Glutamatergic neuron (in vitro differentiated cells): ENCODE data around the gene LIPA. TPM values are rescaled to one million over a fixed set of nuclear protein-coding genes. Genes with fewer than 3 reads are reported as not detected.

Experiments used
- DNase-seq: peaks from one replicate; pipeline ENCODE4 v3.0.0; 2022
- H3K27ac Mint-ChIP-seq: one replicate; pipeline ENCODE4 v1.8.0; 2020; ENCODE audit warnings: mild to moderate bottlenecking, mixed read lengths, inconsistent platforms; ENCODE audit not compliant: unreplicated experiment
- H3K27me3 Mint-ChIP-seq: one replicate; pipeline ENCODE4 v1.8.0; 2020; ENCODE audit warnings: mild to moderate bottlenecking, moderate library complexity, mixed read lengths, inconsistent platforms; ENCODE audit not compliant: unreplicated experiment
- H3K36me3 Mint-ChIP-seq: one replicate; pipeline ENCODE4 v1.8.0; 2020; ENCODE audit warnings: mild to moderate bottlenecking, mixed read lengths, inconsistent platforms; ENCODE audit not compliant: unreplicated experiment
- H3K4me1 Mint-ChIP-seq: one replicate; pipeline ENCODE4 v1.8.0; 2020; ENCODE audit warnings: mild to moderate bottlenecking, low read depth, mixed read lengths, inconsistent platforms; ENCODE audit not compliant: unreplicated experiment
- H3K4me3 Mint-ChIP-seq: one replicate; pipeline ENCODE4 v1.8.0; 2020; ENCODE audit warnings: mild to moderate bottlenecking, mixed read lengths, inconsistent platforms; ENCODE audit not compliant: unreplicated experiment
- H3K9me3 Mint-ChIP-seq: one replicate; pipeline ENCODE4 v1.8.0; 2020; ENCODE audit warnings: mild to moderate bottlenecking, moderate library complexity, mixed read lengths, inconsistent platforms; ENCODE audit not compliant: unreplicated experiment
- total RNA-seq: library from RNA; stranded (reverse); fragmentation: NEBNext Ultra II Directional; extraction: Animal tissue kit (Norgen Biotek cat#: 25700); gene quantifications from one replicate; pipeline ENCODE4 v1.2.1, GENCODE V29; 2021; ENCODE audit not compliant: unreplicated experiment
- TF ChIP-seq, protein P1 (sequence below): fragments of 200-600 bp; sonication (generic); IDR thresholded peaks from one replicate; pipeline ENCODE4 v1.5.0; 2021; ENCODE audit not compliant: partially characterized antibody, unreplicated experiment

Gene LIPA
- total RNA-seq, 1 donor from 2014 or later, result 22.0 TPM

DNA sequence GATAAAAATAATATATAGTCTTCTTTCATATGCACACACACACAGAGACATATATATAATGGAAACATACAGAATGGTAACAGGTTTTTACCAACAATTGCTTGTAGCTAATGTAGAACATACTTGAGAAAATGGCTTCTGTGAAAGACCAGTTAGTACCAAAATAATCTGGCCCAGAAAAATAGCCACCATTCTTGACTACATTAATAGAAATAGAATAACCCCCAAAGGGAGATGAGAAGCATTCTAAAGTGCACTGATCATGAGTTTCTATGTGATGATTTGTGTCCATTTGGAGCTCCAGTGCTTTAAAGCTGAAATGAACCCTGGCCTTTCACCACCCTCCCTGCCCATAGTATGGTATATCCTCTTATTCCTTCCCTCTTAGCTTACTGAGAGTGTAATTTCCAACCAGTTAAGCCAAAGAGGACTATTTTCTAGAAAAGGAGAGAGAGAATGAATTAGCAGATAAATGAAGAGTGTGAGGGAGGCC lies 27.4 kb upstream of the LIPA start:
- TF ChIP-seq, protein P1, sequence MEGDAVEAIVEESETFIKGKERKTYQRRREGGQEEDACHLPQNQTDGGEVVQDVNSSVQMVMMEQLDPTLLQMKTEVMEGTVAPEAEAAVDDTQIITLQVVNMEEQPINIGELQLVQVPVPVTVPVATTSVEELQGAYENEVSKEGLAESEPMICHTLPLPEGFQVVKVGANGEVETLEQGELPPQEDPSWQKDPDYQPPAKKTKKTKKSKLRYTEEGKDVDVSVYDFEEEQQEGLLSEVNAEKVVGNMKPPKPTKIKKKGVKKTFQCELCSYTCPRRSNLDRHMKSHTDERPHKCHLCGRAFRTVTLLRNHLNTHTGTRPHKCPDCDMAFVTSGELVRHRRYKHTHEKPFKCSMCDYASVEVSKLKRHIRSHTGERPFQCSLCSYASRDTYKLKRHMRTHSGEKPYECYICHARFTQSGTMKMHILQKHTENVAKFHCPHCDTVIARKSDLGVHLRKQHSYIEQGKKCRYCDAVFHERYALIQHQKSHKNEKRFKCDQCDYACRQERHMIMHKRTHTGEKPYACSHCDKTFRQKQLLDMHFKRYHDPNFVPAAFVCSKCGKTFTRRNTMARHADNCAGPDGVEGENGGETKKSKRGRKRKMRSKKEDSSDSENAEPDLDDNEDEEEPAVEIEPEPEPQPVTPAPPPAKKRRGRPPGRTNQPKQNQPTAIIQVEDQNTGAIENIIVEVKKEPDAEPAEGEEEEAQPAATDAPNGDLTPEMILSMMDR, result no peak
- no peak overlapping the region for H3K4me3 Mint-ChIP-seq
- no peaks in the 10 kb centered on the region for H3K9me3 Mint-ChIP-seq
- H3K36me3 Mint-ChIP-seq, result no peaks in the 10 kb centered on the region
- peaks cover 5% of the 10 kb centered on the region for H3K4me1 Mint-ChIP-seq
- DNase-seq, result no peak
- no peak overlapping the region for H3K27ac Mint-ChIP-seq
- no peaks in the 10 kb centered on the region for H3K27me3 Mint-ChIP-seq

DNA sequence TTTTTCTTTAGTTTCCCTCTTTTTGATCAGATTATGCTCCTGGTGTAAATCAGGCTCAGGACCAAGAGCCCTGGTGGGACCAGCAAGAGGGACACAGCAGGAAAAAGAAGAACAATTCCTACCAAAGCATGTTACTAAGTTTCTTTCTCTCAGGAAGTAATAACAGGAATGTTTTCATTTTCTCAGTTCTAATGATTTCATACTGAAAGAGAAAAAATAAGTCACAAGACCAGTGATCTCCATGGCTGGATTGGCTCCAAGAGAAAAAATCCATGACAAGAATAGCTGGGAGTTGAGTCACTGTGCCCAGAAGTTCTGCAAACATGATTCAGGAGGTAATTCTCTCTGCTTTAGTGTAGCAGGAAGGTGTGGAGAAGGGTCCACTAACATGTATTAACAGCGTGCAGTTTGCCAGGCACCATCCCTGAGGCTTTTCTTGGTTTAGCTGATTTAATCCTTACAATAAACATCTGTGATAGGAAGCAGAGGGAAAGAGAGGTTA lies 26.5 kb upstream of the LIPA start:
- Mint-ChIP-seq H3K27me3 (no peaks in the 10 kb centered on the region), H3K36me3 (no peaks in the 10 kb centered on the region), H3K4me3 (no peak overlapping the region), H3K9me3 (no peaks in the 10 kb centered on the region), H3K4me1 (peaks cover 5% of the 10 kb centered on the region), H3K27ac (no peak overlapping the region)
- TF ChIP-seq, protein P1, result no peak
- DNase-seq, result no peak

- Mint-ChIP-seq H3K27ac (no peak overlapping the region), H3K9me3 (no peaks in the 10 kb centered on the region), H3K4me3 (no peak overlapping the region), H3K36me3 (peaks cover 4% of the 10 kb centered on the region), H3K27me3 (no peaks in the 10 kb centered on the region), H3K4me1 (peaks cover 5% of the 10 kb centered on the region)
- TF ChIP-seq, protein P1, result no peak
- DNase-seq, result no peak
Observed at GRCh38 chr10:89275383-89275782, 23.8 kb upstream of the LIPA start.

DNA sequence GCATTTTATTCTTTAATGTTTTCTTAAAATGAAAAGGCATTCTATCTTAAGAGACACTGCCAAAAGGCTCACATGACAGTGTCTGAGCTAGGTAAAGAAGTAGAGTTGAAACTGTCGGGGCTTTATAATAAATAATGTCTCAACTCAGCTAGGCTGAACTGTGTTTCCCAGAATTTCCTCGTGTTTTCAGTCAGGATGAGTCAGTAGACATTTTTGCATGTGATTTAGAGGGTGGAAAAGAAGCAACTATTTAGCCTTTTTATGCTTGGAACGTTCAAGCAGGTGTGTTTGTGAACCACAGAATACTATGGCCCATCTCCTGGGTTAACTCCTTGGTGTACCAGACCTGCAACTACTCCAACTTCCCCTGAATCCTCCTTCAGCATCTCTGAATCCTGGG lies 23.4 kb upstream of the LIPA start:
- Mint-ChIP-seq H3K27ac (no peak overlapping the region), H3K9me3 (no peaks in the 10 kb centered on the region), H3K4me3 (no peak overlapping the region), H3K27me3 (no peaks in the 10 kb centered on the region), H3K36me3 (peaks cover 4% of the 10 kb centered on the region), H3K4me1 (peaks cover 5% of the 10 kb centered on the region)
- no peak for DNase-seq
- TF ChIP-seq, protein P1, result no peak

DNA sequence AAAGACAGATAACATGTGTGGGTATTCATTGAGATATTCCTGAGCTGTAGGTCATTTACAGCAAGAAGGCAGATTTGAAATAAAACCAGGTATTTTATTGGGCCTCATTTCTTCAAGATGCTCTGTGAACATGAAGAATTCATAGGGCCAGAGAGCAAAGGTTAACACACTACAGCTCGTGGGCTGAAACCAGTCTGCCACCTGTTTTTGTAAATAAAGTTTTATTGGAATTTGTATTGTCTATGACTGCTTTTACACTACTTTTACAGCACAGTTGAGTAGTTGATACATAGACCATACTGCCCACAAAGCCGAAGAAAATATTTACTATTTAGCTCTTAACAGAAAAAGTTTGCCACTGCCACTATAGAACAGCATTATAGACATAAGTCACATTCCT lies 22.1 kb upstream of the LIPA start:
- DNase-seq, result no peak
- H3K27ac Mint-ChIP-seq, result no peak overlapping the region
- H3K27me3 Mint-ChIP-seq, result no peaks in the 10 kb centered on the region
- peaks cover 4% of the 10 kb centered on the region for H3K36me3 Mint-ChIP-seq
- H3K4me1 Mint-ChIP-seq, result peaks cover 2% of the 10 kb centered on the region
- no peak overlapping the region for H3K4me3 Mint-ChIP-seq
- TF ChIP-seq, protein P1, result no peak
- H3K9me3 Mint-ChIP-seq, result no peaks in the 10 kb centered on the region
